ENCODE measurements around the gene RNF213. TPM values are rescaled to one million over a fixed set of nuclear protein-coding genes. Genes with fewer than 3 reads are reported as not detected.
"Not testable (repeated sequence)": the region's sequence is repeated elsewhere in the genome, so short reads cannot be mapped to it uniquely, and the experiment has no call there.

The RNF213 gene
- total RNA-seq, 1 donor, result 198 TPM

GRCh38 chr17:80322864-80323263 lies 62.2 kb downstream of the RNF213 start:
- TF ChIP-seq CTCF (IDR thresholded peaks at IDR 0.05; ENCODE audit: insufficient read depth, low read depth, low read length), result no peak
- DNase-seq (ENCODE audit: low read depth), result no peak
- no peak overlapping the region for H3K4me3 ChIP-seq (ENCODE audit: low read depth, low read length)

- TF ChIP-seq CTCF (IDR thresholded peaks at IDR 0.05; ENCODE audit: insufficient read depth, low read depth, low read length), result no peak
- no peak overlapping the region for H3K4me3 ChIP-seq (ENCODE audit: low read depth, low read length)
- DNase-seq (ENCODE audit: low read depth), result no peak
Measured at GRCh38 chr17:80323982-80324381, 63.3 kb downstream of the RNF213 start.

GRCh38 chr17:80327518-80327917 lies 66.9 kb downstream of the RNF213 start:
- H3K4me3 ChIP-seq (ENCODE audit: low read depth, low read length), result no peak overlapping the region
- TF ChIP-seq CTCF (IDR thresholded peaks at IDR 0.05; ENCODE audit: insufficient read depth, low read depth, low read length), result no peak
- no peak for DNase-seq (ENCODE audit: low read depth)

GRCh38 chr17:80328634-80329380 lies 68.2 kb downstream of the RNF213 start:
- H3K4me3 ChIP-seq (ENCODE audit: low read depth, low read length), result no peak overlapping the region
- DNase-seq (ENCODE audit: low read depth), result no peak
- no peak for TF ChIP-seq CTCF (IDR thresholded peaks at IDR 0.05; ENCODE audit: insufficient read depth, low read depth, low read length)

GRCh38 chr17:80329421-80329820 lies 68.8 kb downstream of the RNF213 start:
- H3K4me3 ChIP-seq (ENCODE audit: low read depth, low read length); DNase-seq (ENCODE audit: low read depth): not testable (repeated sequence)

GRCh38 chr17:80330276-80330675 lies 69.6 kb downstream of the RNF213 start:
- TF ChIP-seq CTCF (IDR thresholded peaks at IDR 0.05; ENCODE audit: insufficient read depth, low read depth, low read length), result no peak

GRCh38 chr17:80330938-80331337 lies 70.3 kb downstream of the RNF213 start:
- DNase-seq (ENCODE audit: low read depth); H3K4me3 ChIP-seq (ENCODE audit: low read depth, low read length): not testable (repeated sequence)

More at GRCh38 chr17:80330276-80330675, 69.6 kb downstream of the RNF213 start:
- no peak for DNase-seq (ENCODE audit: low read depth)
- H3K4me3 ChIP-seq (ENCODE audit: low read depth, low read length), result no peak overlapping the region

GRCh38 chr17:80331820-80332219 lies 71.2 kb downstream of the RNF213 start:
- no peak overlapping the region for H3K4me3 ChIP-seq (ENCODE audit: low read depth, low read length)
- no peak for TF ChIP-seq CTCF (IDR thresholded peaks at IDR 0.05; ENCODE audit: insufficient read depth, low read depth, low read length)
- no peak for DNase-seq (ENCODE audit: low read depth)

All from fibroblast of villous mesenchyme (primary cell).